ENCODE results near the gene JAML.

JAML gene

GRCh38 chr11:118180300-118180703 lies 44.5 kb downstream of the JAML start:
- H3K27ac ChIP-seq = no peak overlapping the region
- peak overlapping the region; percentile 39 for H3K4me3 ChIP-seq
- no peak for DNase-seq (ENCODE audit: low spot score)
- TF ChIP-seq, protein P1, sequence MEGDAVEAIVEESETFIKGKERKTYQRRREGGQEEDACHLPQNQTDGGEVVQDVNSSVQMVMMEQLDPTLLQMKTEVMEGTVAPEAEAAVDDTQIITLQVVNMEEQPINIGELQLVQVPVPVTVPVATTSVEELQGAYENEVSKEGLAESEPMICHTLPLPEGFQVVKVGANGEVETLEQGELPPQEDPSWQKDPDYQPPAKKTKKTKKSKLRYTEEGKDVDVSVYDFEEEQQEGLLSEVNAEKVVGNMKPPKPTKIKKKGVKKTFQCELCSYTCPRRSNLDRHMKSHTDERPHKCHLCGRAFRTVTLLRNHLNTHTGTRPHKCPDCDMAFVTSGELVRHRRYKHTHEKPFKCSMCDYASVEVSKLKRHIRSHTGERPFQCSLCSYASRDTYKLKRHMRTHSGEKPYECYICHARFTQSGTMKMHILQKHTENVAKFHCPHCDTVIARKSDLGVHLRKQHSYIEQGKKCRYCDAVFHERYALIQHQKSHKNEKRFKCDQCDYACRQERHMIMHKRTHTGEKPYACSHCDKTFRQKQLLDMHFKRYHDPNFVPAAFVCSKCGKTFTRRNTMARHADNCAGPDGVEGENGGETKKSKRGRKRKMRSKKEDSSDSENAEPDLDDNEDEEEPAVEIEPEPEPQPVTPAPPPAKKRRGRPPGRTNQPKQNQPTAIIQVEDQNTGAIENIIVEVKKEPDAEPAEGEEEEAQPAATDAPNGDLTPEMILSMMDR (IDR thresholded peaks at IDR 0.05) = no peak

DNA sequence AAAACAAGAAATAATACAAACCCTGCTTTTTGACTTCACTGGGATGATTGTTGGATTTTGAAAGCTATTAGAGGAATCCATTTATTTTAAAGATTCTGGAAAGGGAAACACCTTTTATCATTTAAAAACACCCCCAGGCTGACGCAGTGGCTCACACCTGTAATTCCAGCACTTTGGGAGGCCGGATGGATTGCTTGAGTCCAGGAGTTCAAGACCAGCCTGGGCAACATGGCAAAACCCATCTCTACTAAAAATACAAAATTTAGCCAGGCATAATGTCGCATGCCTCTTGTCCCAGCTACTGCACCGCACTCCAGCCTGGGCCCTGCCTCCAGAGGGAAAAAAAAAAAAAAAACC lies 48.1 kb downstream of the JAML start:
- TF ChIP-seq, protein P1 (IDR thresholded peaks at IDR 0.05) = no peak
- no peak for DNase-seq (ENCODE audit: low spot score)
- Histone ChIP-seq H3K4me3 (no peak overlapping the region), H3K27ac (no peak overlapping the region)

GRCh38 chr11:118175993-118176777 lies 48.6 kb downstream of the JAML start, which contains the start of gene SCN2B:
Gene SCN2B, minus strand, starts transcription at chr11:118176639. Its CDS starts 208 bp downstream, at chr11:118176431.
- H3K4me3 ChIP-seq = peak within 1 kb of the TSS; percentile 52
- TF ChIP-seq, protein P1 (IDR thresholded peaks at IDR 0.05) = no peak
- DNase-seq (ENCODE audit: low spot score) = no peak
- H3K27ac ChIP-seq = no peak within 1 kb of the TSS

GRCh38 chr11:118175031-118175992 lies 49.5 kb downstream of the JAML start:
- no peak for DNase-seq (ENCODE audit: low spot score)
- H3K4me3 ChIP-seq = no peak overlapping the region

DNA sequence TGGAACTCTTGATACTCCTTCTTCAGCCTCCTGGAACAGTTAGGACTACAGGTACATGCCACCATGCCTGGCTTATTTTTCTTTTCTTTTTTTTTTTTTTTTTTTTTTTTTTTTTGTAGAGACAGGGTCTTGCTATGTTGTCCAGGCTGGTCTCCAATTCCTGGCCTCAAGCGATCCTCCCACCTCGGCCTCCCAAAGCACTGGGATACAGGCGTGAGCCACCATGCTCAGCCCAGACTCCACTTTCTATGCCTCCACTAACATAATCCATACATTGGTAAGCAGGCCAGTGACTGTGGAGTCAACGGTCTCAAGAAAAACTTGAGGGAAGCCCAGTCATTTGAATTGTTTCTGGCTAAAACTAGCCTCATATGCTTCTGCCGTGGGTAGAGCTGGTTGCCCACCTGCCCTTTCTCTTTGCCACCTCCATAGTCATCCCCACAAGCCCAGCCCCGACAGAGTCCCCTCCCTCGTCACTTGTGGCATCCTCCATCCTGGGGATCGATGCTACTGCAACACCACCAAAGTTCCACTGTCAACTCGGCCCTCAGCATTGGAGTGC lies 50.7 kb downstream of the JAML start:
- Histone ChIP-seq H3K4me3 (no peak overlapping the region), H3K27ac (no peak overlapping the region)
- TF ChIP-seq, protein P1 (IDR thresholded peaks at IDR 0.05) = no peak
- DNase-seq (ENCODE audit: low spot score) = no peak

More at GRCh38 chr11:118175031-118175992, 49.5 kb downstream of the JAML start:
- TF ChIP-seq, protein P1 (IDR thresholded peaks at IDR 0.05) = no peak
- no peak overlapping the region for H3K27ac ChIP-seq

GRCh38 chr11:118172356-118172755 lies 52.5 kb downstream of the JAML start:
- no peak overlapping the region for H3K4me3 ChIP-seq
- no peak overlapping the region for H3K27ac ChIP-seq
- TF ChIP-seq, protein P1 (IDR thresholded peaks at IDR 0.05) = no peak
- no peak for DNase-seq (ENCODE audit: low spot score)

Data from coronary artery (tissue), 2 donors.